ENCODE measurements around the gene PTPRF.
"Not testable (repeated sequence)": the region's sequence is repeated elsewhere in the genome, so short reads cannot be mapped to it uniquely, and the experiment has no call there.

The PTPRF gene

GRCh38 chr1:43537423-43538142 is 6.9 kb downstream of the PTPRF start:
- no peak for DNase-seq (ENCODE audit: low read depth in 2 of 3, low spot score in 1 of 3)

GRCh38 chr1:43538143-43538487 is 7.4 kb downstream of the PTPRF start:
- no peak for DNase-seq (ENCODE audit: low read depth in 2 of 3, low spot score in 1 of 3)

GRCh38 chr1:43538969-43539368 is 8.3 kb downstream of the PTPRF start:
- no peak for DNase-seq (ENCODE audit: low read depth in 2 of 3, low spot score in 1 of 3)

- DNase-seq (ENCODE audit: low read depth in 2 of 3, low spot score in 1 of 3) = no peak
These were observed 9.2 kb downstream of the PTPRF start for GRCh38 chr1:43539726-43540434.

- no peak for DNase-seq (ENCODE audit: low read depth in 2 of 3, low spot score in 1 of 3)
These were observed 10.0 kb downstream of the PTPRF start for GRCh38 chr1:43540653-43541071.

GRCh38 chr1:43541141-43541540 is 10.5 kb downstream of the PTPRF start:
- no peak for DNase-seq (ENCODE audit: low read depth in 2 of 3, low spot score in 1 of 3)

GRCh38 chr1:43541721-43542401 is 11.2 kb downstream of the PTPRF start:
- DNase-seq (ENCODE audit: low read depth in 2 of 3, low spot score in 1 of 3) = no peak

- no peak for DNase-seq (ENCODE audit: low read depth in 2 of 3, low spot score in 1 of 3)
These were observed 12.1 kb downstream of the PTPRF start for GRCh38 chr1:43542527-43543458.

GRCh38 chr1:43543567-43543966 is 12.9 kb downstream of the PTPRF start:
- no peak for DNase-seq (ENCODE audit: low read depth in 2 of 3, low spot score in 1 of 3)

GRCh38 chr1:43545339-43545694 is 14.6 kb downstream of the PTPRF start:
- no peak for DNase-seq (ENCODE audit: low read depth in 2 of 3, low spot score in 1 of 3)

- DNase-seq (ENCODE audit: low read depth in 2 of 3, low spot score in 1 of 3) = no peak
These were observed 15.2 kb downstream of the PTPRF start for GRCh38 chr1:43545695-43546387.

GRCh38 chr1:43546388-43547100 is 15.9 kb downstream of the PTPRF start:
- no peak for DNase-seq (ENCODE audit: low read depth in 2 of 3, low spot score in 1 of 3)

- no peak for DNase-seq (ENCODE audit: low read depth in 2 of 3, low spot score in 1 of 3)
These were observed 16.9 kb downstream of the PTPRF start for GRCh38 chr1:43547538-43548072.

- DNase-seq (ENCODE audit: low read depth in 2 of 3, low spot score in 1 of 3) = no peak
These were observed 17.9 kb downstream of the PTPRF start for GRCh38 chr1:43548285-43549271.

- DNase-seq (ENCODE audit: low read depth in 2 of 3, low spot score in 1 of 3) = not testable (repeated sequence)
These were observed 18.7 kb downstream of the PTPRF start for GRCh38 chr1:43549394-43549793.

GRCh38 chr1:43549921-43550597 is 19.4 kb downstream of the PTPRF start:
- DNase-seq (ENCODE audit: low read depth in 2 of 3, low spot score in 1 of 3) = no peak

- no peak for DNase-seq (ENCODE audit: low read depth in 2 of 3, low spot score in 1 of 3)
These were observed 20.0 kb downstream of the PTPRF start for GRCh38 chr1:43550598-43551246.
